GM21360 (cell line): ENCODE measurements around the gene TSC1.
"Not testable (repeated sequence)": the region's sequence is repeated elsewhere in the genome, so short reads cannot be mapped to it uniquely, and the experiment has no call there.

ENCODE experiments used
- ATAC-seq: cut with Tn5 transposase; IDR thresholded peaks from one replicate; pipeline ENCODE4 v1.9.1; 2021; ENCODE audit warnings: mild to moderate bottlenecking, moderate library complexity; ENCODE audit not compliant: unreplicated experiment

Gene TSC1

DNA sequence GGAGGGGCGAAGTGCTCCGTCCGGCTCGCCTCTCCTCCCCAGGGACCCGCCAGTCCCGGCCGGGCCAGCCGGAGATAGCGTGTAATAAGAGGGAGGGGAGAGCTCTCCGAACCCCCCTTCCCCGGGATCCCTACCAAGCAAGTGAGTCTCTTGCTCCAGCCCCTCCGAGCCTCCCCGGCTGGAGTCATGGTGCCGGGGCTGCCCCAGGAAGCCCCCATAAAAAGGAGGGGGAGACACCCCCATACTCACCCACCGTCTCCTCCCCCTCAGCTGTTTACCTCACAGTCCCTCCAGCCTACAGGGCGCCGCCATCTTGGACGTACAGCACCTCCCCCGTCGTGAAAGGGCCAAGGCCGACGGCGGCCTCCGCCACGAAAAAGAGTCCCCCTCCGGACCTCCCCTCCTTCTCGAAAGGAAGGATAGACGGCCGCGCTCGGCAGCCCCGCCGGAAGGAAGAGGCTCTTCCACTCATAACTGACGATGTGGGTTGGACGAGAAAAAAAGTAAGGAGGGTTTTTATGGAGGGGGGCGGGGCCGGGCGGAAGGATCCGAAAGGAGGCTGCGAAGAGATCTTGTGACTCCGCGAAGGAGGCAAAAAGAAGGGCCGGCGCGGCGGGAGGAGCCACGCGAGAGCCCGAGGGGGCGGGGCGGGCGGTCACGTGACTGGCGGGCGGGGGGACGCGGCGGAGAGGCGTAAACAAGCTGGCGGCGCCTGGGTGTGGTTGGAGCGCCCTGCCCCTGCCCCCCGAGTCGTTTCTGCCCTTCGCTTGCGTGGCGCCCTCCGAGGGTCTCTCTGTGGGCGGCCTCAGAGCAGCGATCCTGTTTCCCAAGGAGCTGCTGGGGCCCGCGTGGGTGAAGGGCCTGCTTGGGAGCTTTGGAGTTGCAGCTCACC, at the start of gene TSC1:
Gene TSC1 (minus strand): TSS at position 323 of the 892 bp plus-strand sequence. CDS start 15,744 bp downstream, outside the sequence.
- peak; percentile 62 for ATAC-seq

GRCh38 chr9:132993511-132993939, 49.1 kb upstream of the TSC1 start:
- no peak for ATAC-seq

DNA sequence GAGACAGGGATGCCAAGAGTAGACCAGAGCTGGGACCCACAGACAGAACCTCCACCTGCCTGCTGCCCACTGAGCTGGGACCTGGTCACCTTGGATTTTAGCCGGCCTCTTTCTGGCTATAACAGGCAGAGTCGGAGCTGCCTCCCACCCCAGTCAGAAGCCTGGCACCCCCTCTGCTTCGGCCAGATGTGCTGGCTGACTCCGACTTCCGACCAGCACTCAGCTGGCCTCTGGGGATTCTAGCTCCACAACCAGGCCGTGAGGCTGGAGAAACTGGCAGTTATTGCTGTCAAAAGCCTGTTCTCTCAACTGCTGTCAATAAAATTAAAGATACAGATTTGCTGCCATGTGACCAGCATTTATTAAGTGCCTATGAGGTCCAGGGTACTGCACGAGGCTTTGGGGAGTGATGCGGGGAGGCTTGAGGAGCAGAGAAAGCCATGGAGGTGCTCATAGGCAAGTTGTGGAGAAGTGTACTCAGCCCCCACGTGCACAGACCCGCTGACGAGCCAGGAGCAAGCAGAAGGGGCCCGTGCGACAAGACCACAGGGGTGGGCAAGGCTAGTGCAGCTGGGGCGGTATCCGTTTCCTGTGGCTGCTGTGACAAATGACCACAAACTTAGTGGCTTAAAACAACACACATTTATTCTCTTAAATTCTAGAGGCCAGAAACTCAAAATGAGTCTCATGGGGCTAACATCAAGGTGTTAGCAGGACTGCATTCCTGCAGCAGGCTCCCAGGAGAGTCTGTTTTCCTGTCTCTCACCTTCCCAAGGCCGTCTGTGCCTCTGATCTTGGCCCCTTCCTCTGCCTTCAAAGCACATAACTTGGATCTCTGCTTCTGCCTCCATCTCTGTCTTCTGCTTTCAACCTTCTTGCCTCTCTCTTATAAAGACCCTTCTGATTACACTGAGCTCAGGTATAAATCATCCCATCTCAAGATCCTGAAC, 47.2 kb upstream of the TSC1 start:
- ATAC-seq, result no peak

DNA sequence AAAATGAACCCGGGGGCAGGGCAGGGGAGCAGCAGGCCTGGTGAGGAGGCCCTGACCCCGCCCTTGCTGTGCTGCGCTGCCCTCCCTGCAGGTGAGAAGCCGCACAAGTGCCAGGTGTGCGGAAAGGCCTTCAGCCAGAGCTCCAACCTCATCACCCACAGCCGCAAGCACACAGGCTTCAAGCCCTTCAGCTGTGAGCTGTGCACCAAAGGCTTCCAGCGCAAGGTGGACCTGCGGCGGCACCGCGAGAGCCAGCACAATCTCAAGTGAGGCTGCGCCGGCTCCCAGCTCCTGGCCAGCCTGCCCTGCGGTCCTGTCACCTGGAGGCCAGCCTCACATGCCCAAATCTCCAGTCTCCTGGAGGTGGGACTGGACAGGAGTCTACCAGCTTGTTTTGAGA, 46.4 kb upstream of the TSC1 start:
- no peak for ATAC-seq

DNA sequence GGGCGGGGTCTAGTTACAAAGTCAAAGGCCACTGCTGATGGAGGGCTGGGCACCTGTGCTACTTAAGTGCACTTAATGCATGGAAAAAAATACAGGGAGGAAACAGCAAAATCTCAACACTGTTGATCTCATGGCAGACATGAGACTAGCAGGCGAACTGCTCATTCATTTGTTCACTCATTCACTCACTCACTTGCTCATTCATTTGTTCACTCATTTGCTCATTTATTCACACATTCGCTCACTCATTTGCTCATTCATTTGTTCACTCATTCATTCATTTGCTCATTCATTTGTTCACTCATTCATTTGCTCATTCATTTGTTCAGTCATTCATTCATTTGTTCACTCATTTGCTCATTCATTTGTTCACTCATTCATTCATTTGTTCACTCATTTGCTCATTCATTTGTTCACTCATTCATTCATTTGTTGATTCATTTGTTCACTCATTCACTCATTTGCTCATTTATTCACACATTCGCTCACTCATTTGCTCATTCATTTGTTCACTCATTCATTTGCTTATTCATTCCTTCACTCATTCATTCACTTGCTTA, 45.7 kb upstream of the TSC1 start:
- ATAC-seq, result not testable (repeated sequence)

DNA sequence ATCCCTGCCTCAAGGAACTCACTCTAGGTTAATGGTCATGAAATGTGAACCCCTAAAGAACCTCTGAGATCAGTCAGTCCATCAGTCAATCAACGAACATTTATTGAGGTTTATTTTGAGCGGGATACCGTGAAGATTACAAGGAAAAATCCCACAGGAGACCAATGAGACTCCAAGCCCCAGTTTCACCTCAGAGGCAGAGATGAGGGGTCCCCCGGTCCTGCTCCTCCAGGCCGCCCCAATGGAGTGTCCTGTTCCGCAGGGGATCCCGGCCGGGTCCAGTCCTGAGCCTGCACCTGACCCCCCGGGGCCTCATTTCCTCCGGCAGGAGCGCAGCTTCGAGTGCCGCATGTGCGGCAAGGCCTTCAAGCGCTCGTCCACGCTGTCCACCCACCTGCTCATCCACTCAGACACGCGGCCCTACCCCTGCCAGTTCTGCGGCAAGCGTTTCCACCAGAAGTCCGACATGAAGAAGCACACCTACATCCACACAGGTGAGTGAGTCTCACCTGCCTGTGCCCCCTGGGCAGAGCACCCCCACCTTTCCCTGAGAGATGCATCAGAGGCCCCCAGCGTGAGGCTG, 45.1 kb upstream of the TSC1 start:
- no peak for ATAC-seq

DNA sequence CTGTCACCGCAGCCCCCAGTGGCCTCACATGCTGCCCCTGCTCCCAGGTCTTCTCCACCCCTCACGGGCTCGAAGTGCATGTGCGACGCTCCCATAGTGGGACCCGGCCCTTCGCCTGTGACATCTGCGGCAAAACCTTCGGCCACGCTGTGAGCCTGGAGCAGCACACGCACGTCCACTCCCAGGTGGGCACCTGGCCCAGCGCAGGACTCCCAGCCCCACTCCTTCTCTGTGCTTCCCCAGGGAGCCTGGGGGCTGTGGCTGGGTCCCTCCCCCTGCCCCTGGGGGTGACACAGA, 44.5 kb upstream of the TSC1 start:
- no peak for ATAC-seq

GRCh38 chr9:132988244-132989013, 44.0 kb upstream of the TSC1 start:
- ATAC-seq, result no peak

DNA sequence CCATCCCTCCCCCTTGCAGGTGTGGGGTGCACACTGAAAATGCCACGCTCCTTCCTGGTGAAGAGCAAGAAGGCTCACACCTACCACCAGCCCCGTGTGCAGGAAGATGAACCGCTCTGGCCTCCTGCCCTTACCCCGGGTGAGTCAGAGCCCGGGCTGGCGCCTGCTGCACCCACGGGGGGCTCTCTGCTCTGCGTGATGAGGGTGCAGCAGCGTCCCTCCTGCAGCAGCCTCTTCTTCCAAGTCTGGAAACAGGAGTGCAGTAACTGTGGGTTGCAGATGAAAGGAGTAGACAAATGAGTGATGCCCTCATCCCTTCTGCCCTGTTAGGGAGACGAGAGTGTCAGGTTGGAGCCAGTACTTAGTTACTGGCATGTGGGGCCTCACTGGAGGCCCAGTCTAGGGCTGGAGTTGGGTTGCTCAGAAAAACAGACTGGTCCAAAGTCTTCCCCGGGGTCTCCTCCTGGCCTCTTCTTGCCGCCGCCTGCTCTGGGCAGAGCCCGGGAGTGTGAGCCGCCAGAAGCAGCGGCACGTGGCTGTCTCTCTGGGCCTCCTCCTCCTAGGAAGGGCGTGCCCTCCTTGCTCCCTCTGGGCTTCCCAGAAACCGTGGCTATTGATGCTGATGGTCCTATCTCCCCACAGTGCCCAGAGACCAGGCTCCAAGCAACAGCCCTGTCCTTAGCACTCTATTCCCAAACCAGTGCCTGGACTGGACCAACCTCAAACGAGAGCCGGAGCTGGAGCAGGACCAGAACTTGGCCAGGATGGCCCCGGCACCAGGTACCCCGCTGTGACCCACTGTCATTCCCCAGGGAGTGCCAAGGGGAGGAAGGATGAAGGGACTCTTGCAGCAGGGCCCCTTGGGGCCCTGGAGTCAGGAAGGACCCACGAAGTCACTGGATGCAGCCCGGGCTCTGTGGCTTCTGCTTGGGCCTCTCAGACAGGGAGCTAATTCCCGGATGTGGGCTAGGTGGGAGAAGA, 42.5 kb upstream of the TSC1 start:
- no peak for ATAC-seq

- no peak for ATAC-seq
Measured at GRCh38 chr9:132986114-132986513, 41.7 kb upstream of the TSC1 start.

DNA sequence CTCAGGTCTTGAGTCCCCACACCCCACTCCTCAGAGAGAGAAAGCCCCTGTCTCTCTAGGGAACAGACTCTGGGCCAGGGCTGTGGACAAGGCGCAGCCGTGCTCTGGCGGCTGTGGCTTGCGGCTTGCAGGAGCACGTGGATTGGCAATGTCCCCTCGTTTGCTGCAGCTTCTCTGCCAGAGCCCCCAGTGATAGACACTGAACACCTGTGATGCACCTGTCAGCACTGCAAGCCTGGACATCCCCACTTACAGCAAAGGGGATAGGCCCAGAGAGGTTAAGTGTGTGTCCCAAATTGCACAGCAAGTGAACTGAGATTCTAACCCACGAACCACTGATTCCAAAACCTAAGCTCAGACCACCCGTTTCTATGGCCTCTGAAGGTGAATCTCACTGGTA, 41.1 kb upstream of the TSC1 start:
- no peak for ATAC-seq

DNA sequence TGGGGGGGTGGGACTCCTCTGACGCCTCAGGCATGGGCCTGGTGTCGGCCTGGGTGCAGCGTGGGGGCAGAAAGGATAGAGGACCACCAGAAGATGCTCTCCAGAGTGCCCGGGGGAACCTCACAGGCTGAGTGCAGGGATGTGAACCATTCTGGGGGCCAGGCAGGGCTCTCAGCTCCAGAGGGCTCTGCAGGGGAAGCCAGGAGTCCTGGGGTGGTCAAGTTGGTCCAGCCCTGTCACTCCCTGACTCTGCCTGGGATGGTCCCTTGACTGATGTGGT, 40.6 kb upstream of the TSC1 start:
- ATAC-seq, result no peak

DNA sequence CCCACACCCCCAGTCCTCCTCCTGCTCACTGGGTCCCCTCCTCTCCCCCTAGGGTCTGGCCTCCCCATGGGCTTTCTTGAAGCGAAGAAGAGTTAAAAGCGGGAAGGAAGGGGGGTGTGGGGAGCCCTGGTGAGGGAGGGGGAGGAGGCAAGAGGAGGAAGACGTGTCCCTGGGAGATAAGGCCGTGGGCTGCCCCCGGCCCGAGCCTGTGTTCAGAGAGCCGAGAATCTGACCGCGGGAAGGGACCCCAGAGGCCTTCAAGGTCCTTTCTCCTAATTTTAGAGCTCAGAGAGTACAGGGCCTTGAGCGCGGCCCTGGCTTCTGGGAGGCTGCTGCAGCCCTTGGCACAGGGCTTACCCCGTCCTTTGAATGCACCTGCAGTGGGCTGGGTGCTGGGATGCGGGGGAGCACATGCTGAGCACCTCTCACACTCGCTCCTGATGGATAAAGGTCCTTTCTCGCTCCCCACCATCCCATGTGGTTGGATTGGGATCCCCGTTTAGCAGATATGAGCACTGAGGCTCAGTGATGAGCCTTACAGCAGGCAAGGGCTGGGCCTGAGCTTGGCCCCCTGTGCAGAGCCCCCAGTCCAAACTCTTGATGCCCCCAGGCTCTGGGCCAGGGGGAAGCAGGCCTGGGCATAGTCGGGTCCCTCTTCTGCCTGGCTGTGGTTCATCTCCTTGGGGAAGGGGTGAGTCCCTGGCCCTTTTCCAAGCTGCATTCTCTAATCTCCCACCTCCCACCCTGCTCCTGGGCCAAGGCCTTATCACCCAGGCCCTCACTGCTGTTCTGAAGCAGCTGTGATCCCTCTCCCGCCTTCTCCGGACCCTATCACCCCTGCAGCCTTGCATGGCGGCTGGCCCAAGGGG, 40.0 kb upstream of the TSC1 start:
- ATAC-seq, result no peak

DNA sequence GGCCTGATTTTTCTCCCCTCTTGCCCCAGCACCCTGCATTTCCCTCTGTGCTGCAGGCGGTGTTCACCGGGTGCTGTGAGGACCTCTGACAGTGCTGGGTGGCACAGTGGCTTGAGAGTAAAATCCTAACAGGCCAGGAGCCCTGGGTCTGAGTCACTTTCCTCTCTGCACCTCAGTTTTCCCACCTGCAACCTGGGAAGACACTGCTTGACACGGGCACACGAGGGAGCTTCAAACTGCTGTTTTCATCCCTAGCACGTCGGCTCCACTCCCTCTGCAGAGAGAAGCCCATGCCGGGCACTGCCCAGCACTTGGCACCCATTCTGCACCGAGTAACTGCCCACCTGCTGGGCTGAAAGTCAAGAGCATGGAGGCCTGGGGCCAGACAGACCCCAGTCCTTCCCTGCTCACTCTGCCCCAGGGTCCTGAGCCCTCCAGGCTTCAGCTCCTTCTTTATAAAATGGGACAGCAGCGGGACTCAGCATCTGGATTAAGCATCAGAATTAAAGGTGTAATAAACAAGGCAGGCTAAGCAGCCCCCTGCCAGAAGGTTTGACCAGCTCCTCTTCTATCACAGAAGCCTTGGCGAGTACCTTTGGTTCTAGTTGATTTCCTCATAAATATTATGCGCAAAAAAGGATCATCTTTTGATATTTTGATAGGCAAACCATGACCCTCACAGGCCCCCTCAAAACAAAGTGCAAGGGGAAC, 39.2 kb upstream of the TSC1 start:
- ATAC-seq, result no peak

- no peak for ATAC-seq
Measured at GRCh38 chr9:132982458-132982857, 38.0 kb upstream of the TSC1 start.

- ATAC-seq, result no peak
Measured at GRCh38 chr9:132980157-132980556, 35.7 kb upstream of the TSC1 start.

- ATAC-seq, result no peak
Measured at GRCh38 chr9:132978451-132979131, 34.2 kb upstream of the TSC1 start, which contains the start of gene GFI1B. Gene GFI1B, plus strand, starts transcription at chr9:132978694. Its CDS starts 7,985 bp downstream, at chr9:132986679.
